RWPE1 (cell line): ENCODE measurements around the gene CXCR4.
"Not testable (repeated sequence)": the region's sequence is repeated elsewhere in the genome, so short reads cannot be mapped to it uniquely, and the experiment has no call there.

Experiments
- CTCF ChIA-PET: fragments of 350-600 bp; sonication (Branson Sonifier 250); formaldehyde crosslinking; extraction: SDS; loops from one replicate; lab custom pipeline; 2021; lab: Yijun Ruan, JAX
- POLR2A ChIA-PET: fragments of 400-600 bp; formaldehyde crosslinking; extraction: SDS; loops from one replicate; lab custom pipeline; 2020; ENCODE audit warnings: antibody characterized with exemption; ENCODE audit not compliant: low non-redundant PET; lab: Yijun Ruan, JAX
- DNase-seq: peaks from one replicate; pipeline ENCODE4 v3.0.0; 2012; ENCODE audit warnings: low spot score
- H3K27ac ChIP-seq: fragments of 450-650 bp; 2 replicates; pipeline ENCODE4 v1.5.1; 2017
- CTCF ChIP-seq: fragments of 450-650 bp; conservative IDR thresholded peaks from 2 replicates; pipeline ENCODE4 v1.5.1; 2017; ENCODE audit warnings: low read depth, mild to moderate bottlenecking

The CXCR4 gene

GRCh38 chr2:136101042-136101441 lies 16.9 kb downstream of the CXCR4 start:
- ChIA-PET POLR2A (no interaction called here), CTCF (no interaction called here)
- no peak for TF ChIP-seq CTCF
- no peak for DNase-seq
- H3K27ac ChIP-seq, result no peak overlapping the region

- CTCF ChIA-PET, result no interaction called here
- H3K27ac ChIP-seq, result no peak overlapping the region
- TF ChIP-seq CTCF, result no peak
- POLR2A ChIA-PET, result no interaction called here
- no peak for DNase-seq
Measured at GRCh38 chr2:136098441-136098840, 19.5 kb downstream of the CXCR4 start.

- no peak for DNase-seq
- TF ChIP-seq CTCF, result no peak
- ChIA-PET POLR2A (no interaction called here), CTCF (no interaction called here)
- no peak overlapping the region for H3K27ac ChIP-seq
Measured at GRCh38 chr2:136093583-136093982, 24.4 kb downstream of the CXCR4 start.

- TF ChIP-seq CTCF, result no peak
- POLR2A ChIA-PET, result no interaction called here
- no peak for DNase-seq
- CTCF ChIA-PET, result no interaction called here
- H3K27ac ChIP-seq, result no peak overlapping the region
Measured at GRCh38 chr2:136091899-136092298, 26.1 kb downstream of the CXCR4 start.

GRCh38 chr2:136087901-136088460 lies 30.0 kb downstream of the CXCR4 start:
- POLR2A ChIA-PET, result interaction anchor here (0.6 kb wide), 1 partner anchor 32 kb away, joined by 4 read pairs; no protein-coding TSS in a partner anchor
- CTCF ChIA-PET, H3K27ac ChIP-seq, DNase-seq: not testable (repeated sequence)

- no peak for TF ChIP-seq CTCF
- POLR2A ChIA-PET, result no interaction called here
- no peak for DNase-seq
- CTCF ChIA-PET, result no interaction called here
- H3K27ac ChIP-seq, result no peak overlapping the region
Measured at GRCh38 chr2:136086253-136087016, 31.5 kb downstream of the CXCR4 start.
